Left lung (tissue), 10 donors: ENCODE results near the gene FILIP1L. TPM values are rescaled to one million over a fixed set of nuclear protein-coding genes. Genes with fewer than 3 reads are reported as not detected.

Experiments used
- ATAC-seq: fragments of 200-7000 bp; cut with Tn5 transposase; one replicate; pipeline ENCODE4 v1.9.1; 2020; ENCODE audit warnings: moderate library complexity
- DNase-seq, 4 donors: peaks; one replicate each; pipeline ENCODE4 v3.0.0-alpha.2; 2013 to 2020
- H3K27ac ChIP-seq, 2 donors: fragments of 200-600 bp; sonication (generic) in 1 of 2; one replicate each; pipeline versions ENCODE4 v1.5.0 to v1.8.0; 2020 to 2021
- H3K27me3 ChIP-seq, 2 donors: fragments of 200-600 bp; sonication (generic) in 1 of 2; one replicate each; pipeline versions ENCODE4 v1.5.0 to v1.8.0; 2020 to 2021
- H3K36me3 ChIP-seq, 2 donors: fragments of 200-600 bp; sonication (generic) in 1 of 2; one replicate each; pipeline versions ENCODE4 v1.5.0 to v1.8.0; 2020 to 2021
- H3K4me1 ChIP-seq, 2 donors: fragments of 200-600 bp; one replicate each; pipeline ENCODE4 v1.8.0; 2021
- H3K4me3 ChIP-seq, 2 donors: fragments of 200-600 bp; sonication (generic) in 1 of 2; one replicate each; pipeline versions ENCODE4 v1.5.0 to v1.8.0; 2020 to 2021; ENCODE audit warnings: mild to moderate bottlenecking in 1 of 2
- H3K9me3 ChIP-seq, 2 donors: fragments of 200-600 bp; sonication (generic) in 1 of 2; one replicate each; pipeline versions ENCODE4 v1.5.0 to v1.8.0; 2020 to 2021
- CTCF ChIP-seq, 2 donors: fragments of 200-600 bp; sonication (generic) in 1 of 2; IDR thresholded peaks; one replicate each; pipeline versions ENCODE4 v1.5.0 to v1.8.0; 2021; ENCODE audit warnings: antibody characterized with exemption in 2 of 2
- intact Hi-C, 2 donors: fragments of 100-400 bp; cut with DNase I; formaldehyde crosslinking; loops; one replicate each; pipeline versions ENCODE4 v1.11.2 to v1.14.2; 2022
- polyA plus RNA-seq, 6 donors: library from polyadenylated mRNA; unstranded; fragments of 120-200 nt; gene quantifications; one replicate each; pipeline ENCODE4 v1.2.1, GENCODE V29; 2013; ENCODE audit not compliant: insufficient read length in 6 of 6
- total RNA-seq, 2 donors: library from RNA; stranded (reverse); fragmentation: NEBNext Ultra II Directional; extraction: Animal tissue kit (Norgen Biotek cat#: 25700); gene quantifications; one replicate each; pipeline ENCODE4 v1.2.1, GENCODE V29; 2021
- donor health status: DM: no; HTN: yes; CAD: no.
- donor health status: DM: no; HTN: no; CAD: no.

FILIP1L gene
- total and polyA plus RNA-seq, 8 donors, result 10.6 to 68.9 (median 14.8) TPM

GRCh38 chr3:99907959-99908544 is 206.2 kb downstream of the FILIP1L start:
- no peak for TF ChIP-seq CTCF (IDR thresholded peaks at IDR 0.05)
- H3K27ac ChIP-seq, result no peak overlapping the region
- ATAC-seq, result no peak
- no peaks in the 10 kb centered on the region for H3K27me3 ChIP-seq
- DNase-seq, result no peak
- intact Hi-C loops, result no loop called here
- no peak overlapping the region for H3K4me3 ChIP-seq
- H3K9me3 ChIP-seq, result no peaks in the 10 kb centered on the region
- H3K36me3 ChIP-seq, result no peaks in the 10 kb centered on the region
- no peaks in the 10 kb centered on the region for H3K4me1 ChIP-seq

- Histone ChIP-seq H3K27me3 (no peaks in the 10 kb centered on the region), H3K4me3 (no peak overlapping the region), H3K9me3 (no peaks in the 10 kb centered on the region), H3K27ac (no peak overlapping the region), H3K36me3 (no peaks in the 10 kb centered on the region), H3K4me1 (peaks cover 0 to 20% of the 10 kb centered on the region in 2 donors)
- DNase-seq (no peak), ATAC-seq (no peak)
- intact Hi-C loops, result no loop called here
- no peak for TF ChIP-seq CTCF (IDR thresholded peaks at IDR 0.05)
Measured at GRCh38 chr3:99903869-99904268, 210.4 kb downstream of the FILIP1L start.

DNA sequence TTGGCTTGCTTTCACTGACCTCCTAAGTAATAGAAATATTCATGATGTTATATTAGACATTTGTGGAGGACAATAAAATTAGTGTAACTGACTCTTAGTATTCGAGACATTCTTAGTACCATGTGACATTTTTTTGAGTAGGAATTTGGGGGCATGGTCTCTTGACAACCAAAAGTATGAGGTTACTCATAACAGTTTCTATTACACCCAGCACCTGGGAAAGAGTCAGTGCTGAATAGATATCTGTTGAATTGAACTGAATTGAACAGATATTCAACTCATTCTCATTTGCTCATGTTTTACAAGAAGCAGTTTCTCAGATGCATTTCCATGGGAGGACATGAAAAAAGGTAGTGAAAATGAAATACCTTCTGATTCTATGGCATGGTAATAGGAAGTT is 212.2 kb downstream of the FILIP1L start:
- Histone ChIP-seq H3K27ac (peak overlapping the region; percentile 33 to 69), H3K9me3 (no peaks in the 10 kb centered on the region), H3K27me3 (no peaks in the 10 kb centered on the region), H3K36me3 (no peaks in the 10 kb centered on the region), H3K4me1 (peaks cover 0 to 20% of the 10 kb centered on the region in 2 donors), H3K4me3 (no peak overlapping the region)
- intact Hi-C loops, result no loop called here
- TF ChIP-seq CTCF (IDR thresholded peaks at IDR 0.05), result no peak
- ATAC-seq, result no peak
- no peak for DNase-seq

DNA sequence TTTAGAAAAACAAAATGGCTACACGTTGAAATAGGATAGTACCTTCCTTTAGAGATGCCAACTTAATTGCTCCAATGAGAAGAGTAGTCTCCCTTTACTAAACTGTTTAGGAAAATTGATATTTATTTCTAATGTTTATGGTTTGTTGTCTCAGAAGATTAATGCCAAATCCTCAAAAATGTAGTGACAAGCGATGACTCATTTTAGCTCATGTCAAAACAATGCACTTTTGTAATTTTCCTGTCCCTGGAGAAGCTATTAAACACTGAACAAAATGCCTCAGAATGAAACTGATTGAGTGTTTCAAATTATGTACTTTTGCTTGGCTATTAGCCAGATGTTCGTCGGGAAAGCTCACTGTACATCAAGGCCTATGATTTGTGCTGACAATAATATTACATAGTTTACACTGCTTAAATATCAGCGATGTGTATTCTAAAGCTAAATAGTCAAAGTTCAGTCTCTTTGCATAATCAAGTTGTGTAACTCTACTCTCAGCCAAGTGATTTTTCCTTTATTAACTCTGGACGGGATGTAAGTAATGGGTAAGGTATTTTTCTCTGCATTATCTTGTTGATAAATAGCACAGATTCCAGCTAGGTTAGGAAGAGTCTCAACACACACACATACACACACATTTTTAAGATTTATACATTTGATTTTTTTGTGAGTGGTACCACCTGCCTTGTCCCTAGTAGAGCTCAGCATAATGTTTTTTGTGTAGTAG is 212.9 kb downstream of the FILIP1L start:
- no peak for DNase-seq
- Histone ChIP-seq H3K27ac (peak overlapping the region; percentile 33 to 69), H3K27me3 (no peaks in the 10 kb centered on the region), H3K4me1 (peaks cover 0 to 23% of the 10 kb centered on the region in 2 donors), H3K4me3 (no peak overlapping the region), H3K36me3 (no peaks in the 10 kb centered on the region), H3K9me3 (no peaks in the 10 kb centered on the region)
- no peak for TF ChIP-seq CTCF (IDR thresholded peaks at IDR 0.05)
- ATAC-seq, result peak; percentile 73
- intact Hi-C loops, result no loop called here

DNA sequence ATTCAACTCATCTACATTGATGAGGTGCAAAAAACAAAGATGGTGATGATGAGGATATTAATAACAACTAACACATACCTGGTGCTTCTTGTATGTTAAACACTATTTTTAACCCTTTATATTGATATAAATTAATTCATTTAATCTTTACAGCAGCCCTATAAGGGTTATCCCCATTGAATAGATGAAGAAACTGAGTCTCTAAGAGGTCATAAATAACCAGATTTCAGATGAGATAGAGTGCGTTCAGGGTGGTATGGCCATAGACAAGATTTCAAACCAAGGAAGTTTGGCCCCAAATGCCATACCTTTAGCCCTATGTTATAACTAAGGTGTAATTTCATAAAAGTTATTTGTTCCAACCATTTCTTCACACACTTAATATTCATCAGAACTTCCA is 214.1 kb downstream of the FILIP1L start:
- H3K4me1 ChIP-seq, result peaks cover 0 to 34% of the 10 kb centered on the region in 2 donors
- H3K9me3 ChIP-seq, result no peaks in the 10 kb centered on the region
- no peak for TF ChIP-seq CTCF (IDR thresholded peaks at IDR 0.05)
- H3K4me3 ChIP-seq, result no peak overlapping the region
- intact Hi-C loops, result no loop called here
- DNase-seq, result no peak
- no peak overlapping the region for H3K27ac ChIP-seq
- H3K36me3 ChIP-seq, result no peaks in the 10 kb centered on the region
- H3K27me3 ChIP-seq, result no peaks in the 10 kb centered on the region
- ATAC-seq, result no peak
